ENCODE results near the gene NRARP.

DNA sequence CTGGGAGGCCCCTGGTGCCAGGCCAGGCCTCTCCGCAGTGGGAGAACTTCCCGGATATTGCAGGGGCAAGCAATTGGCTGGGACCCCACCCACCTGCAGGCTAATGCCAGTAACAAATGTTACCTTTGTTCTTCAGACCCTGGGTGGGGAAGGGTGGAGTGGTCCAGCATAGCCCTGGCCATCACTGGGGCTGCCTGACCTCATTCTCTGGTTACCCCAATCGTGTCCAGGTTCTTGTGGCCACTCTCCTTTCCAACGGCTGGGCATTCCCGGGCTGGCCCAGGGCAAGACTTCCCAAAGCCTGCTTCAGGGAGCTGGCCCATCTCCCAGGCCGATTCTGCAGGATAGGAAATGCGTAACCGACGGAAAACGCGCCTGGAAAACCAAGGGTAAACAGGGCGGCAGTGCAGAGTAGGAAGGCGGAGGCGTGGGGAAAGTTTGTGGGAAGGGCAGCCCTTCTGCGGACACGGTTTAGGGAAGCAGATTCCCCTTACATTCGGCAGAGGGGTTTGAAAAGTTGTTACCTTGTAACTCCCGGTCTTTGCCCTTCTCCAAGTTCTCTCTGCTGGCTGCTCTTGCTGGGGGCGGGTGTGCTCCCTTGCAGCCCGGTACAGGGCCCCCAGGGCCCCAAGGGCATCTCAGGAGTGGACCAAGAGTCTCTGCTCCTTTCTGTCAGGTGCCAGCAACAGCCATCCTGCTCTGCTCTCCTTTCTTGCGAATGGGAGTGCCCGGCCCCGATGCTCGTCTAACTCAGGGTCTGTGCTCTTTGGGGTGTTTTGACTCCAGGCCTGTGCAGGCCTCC is 3.5 kb downstream of the NRARP start:
- TF ChIP-seq EZH2phosphoT487 (IDR thresholded peaks at IDR 0.05; ENCODE audit: borderline replicate concordance, low read depth, low read length) = no peak
- TF ChIP-seq, protein P1, sequence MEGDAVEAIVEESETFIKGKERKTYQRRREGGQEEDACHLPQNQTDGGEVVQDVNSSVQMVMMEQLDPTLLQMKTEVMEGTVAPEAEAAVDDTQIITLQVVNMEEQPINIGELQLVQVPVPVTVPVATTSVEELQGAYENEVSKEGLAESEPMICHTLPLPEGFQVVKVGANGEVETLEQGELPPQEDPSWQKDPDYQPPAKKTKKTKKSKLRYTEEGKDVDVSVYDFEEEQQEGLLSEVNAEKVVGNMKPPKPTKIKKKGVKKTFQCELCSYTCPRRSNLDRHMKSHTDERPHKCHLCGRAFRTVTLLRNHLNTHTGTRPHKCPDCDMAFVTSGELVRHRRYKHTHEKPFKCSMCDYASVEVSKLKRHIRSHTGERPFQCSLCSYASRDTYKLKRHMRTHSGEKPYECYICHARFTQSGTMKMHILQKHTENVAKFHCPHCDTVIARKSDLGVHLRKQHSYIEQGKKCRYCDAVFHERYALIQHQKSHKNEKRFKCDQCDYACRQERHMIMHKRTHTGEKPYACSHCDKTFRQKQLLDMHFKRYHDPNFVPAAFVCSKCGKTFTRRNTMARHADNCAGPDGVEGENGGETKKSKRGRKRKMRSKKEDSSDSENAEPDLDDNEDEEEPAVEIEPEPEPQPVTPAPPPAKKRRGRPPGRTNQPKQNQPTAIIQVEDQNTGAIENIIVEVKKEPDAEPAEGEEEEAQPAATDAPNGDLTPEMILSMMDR (conservative IDR thresholded peaks at IDR 0.05; ENCODE audit: low read length) = no peak
